Measurements from ENCODE around the gene METTL9.
A peak's percentile ranks its signal among the peaks of the same experiment; 100 is the strongest.
"Not testable (repeated sequence)": the region's sequence is repeated elsewhere in the genome, so short reads cannot be mapped to it uniquely, and the experiment has no call there.

Gene METTL9

GRCh38 chr16:21599122-21600030 is at the start of gene METTL9:
Gene METTL9, plus strand, starts transcription at chr16:21599577. Its CDS starts 157 bp downstream, at chr16:21599734.
- peak; percentile 92 for DNase-seq

GRCh38 chr16:21549975-21550374 is 49.4 kb upstream of the METTL9 start:
- DNase-seq = not testable (repeated sequence)

GRCh38 chr16:21550435-21550834 is 48.9 kb upstream of the METTL9 start:
- not testable (repeated sequence) for DNase-seq

- DNase-seq = not testable (repeated sequence)
These were observed 48.3 kb upstream of the METTL9 start for GRCh38 chr16:21551076-21551475.

DNA sequence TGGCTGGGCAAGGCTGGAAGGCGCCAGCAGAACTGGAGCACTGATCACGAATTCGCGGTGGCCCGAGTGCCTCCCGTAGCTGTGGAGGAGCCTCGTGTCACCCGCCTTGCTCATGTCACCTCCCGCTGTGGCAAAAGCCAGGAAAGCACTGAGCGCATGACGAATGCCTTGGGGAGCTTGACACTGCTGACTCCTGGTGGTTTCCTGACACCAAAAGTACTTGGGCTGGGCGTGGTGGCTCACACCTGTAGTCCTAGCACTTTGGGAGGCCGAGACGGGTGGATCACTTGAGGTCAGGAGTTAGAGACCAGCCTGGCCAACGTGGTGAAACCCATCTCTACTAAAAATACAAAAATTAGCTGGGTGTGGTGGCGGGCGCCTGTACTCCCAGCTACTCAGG is 47.8 kb upstream of the METTL9 start:
- DNase-seq = not testable (repeated sequence)

DNA sequence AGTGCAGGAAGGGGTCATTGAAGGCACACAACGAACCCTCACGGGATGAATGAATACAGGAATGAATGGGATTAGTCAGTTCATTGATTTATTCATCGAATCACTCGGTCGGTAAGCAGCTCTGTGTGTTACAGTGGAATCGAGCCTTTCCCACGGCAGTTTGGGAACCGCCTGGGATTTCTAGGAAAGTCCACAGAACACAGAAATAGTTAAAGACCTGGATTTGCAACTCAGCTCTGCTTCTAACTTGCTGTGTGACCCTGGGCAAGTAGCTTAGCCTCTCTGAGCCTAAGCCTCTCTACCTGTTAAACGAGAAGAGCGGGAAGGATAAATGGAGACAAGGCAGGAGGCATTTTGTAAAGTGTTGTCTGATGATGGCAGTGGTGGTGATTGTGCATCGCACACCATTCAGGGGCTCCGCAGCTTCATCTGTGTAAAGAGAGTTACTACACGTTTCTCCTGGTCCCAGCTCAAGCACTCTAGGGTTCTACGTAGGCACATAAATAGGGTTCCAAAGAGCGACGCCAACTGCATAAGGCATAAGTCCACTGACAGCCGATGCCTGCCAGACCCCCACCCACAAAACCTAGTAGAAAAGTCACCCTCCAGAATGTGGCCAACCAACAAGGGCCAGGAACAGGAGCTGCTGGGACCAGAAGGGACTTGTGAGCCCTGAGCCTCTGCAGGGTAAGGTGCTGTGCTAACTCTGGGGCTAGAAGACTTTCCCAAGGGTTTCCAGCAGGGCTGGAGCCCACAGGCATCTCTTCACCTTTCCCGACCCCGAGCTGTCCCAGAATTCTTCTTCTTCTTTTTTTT is 45.7 kb upstream of the METTL9 start:
- DNase-seq = not testable (repeated sequence)

DNA sequence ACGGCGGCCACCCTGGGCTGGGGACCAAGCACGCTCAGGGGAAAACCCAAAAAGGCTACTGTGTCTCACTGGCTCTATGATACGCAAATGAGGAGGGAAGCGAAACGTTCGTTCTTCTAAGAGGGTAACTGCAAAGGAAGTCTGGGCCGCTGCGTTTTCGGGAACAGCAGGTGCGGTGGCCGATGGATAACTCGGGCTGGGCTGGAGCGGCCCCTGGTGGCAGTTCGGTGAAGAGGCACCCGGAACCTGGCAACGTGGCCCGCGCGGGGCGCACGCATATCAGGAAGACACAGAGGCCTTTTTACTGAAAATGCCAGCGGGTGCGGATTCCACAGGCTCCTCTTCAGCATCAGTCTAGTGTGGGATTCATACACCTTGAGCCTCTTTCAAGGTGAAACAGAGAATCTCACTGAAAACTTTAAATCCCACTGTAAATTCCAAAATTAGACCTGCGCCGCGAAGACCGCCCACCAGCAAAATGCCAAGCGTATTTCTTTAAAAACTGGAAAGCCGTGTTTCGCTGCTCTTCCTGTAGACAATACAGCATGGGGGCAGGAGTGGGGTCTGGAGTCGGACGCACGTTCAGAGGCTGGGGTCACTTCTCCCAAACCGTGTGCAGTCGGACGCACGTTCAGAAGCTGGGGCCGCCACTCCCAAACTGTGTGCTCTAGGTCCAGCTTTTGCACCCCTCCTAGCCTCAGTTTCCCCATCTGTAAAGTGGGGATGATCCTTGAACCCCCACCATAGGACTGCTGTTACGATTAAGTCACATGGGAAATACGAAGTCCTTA is 44.4 kb upstream of the METTL9 start:
- DNase-seq = peak; percentile 71

GRCh38 chr16:21555621-21556020 is 43.8 kb upstream of the METTL9 start:
- not testable (repeated sequence) for DNase-seq

GRCh38 chr16:21556026-21556595 is 43.3 kb upstream of the METTL9 start:
- not testable (repeated sequence) for DNase-seq

DNA sequence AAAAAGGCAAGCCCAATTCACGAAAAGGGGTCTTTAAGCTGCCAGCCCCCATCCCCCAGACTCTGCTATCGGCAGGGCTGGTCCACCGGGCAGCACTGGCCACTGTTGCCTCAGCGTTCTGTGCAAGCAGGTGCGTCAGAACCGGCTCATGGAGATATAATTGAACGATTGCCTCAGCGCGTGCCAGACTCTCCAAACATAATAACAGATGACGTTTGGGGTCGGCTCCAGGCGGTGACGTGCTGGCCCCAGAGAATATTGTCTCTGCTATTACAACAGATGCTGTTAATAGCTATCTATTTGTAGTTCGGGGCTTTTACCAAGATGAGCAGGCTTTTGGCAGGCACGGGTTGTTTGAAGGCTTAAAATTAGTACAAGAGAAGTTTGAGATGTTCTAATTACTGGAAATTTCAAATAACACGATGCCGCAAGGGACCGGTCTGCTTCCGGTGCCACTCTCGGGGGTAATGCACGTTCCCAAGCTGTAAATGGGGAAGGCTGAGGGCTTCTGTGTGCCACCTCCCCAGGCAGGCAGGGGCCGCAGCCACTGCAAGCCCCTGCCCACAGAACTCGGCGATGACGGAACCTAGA is 42.6 kb upstream of the METTL9 start:
- DNase-seq = peak; percentile 88

GRCh38 chr16:21560462-21560861 is 38.9 kb upstream of the METTL9 start:
- no peak for DNase-seq

GRCh38 chr16:21563676-21564075 is 35.7 kb upstream of the METTL9 start:
- DNase-seq = no peak

GRCh38 chr16:21564367-21564766 is 35.0 kb upstream of the METTL9 start:
- not testable (repeated sequence) for DNase-seq

GRCh38 chr16:21565507-21565860 is 33.9 kb upstream of the METTL9 start:
- no peak for DNase-seq

DNA sequence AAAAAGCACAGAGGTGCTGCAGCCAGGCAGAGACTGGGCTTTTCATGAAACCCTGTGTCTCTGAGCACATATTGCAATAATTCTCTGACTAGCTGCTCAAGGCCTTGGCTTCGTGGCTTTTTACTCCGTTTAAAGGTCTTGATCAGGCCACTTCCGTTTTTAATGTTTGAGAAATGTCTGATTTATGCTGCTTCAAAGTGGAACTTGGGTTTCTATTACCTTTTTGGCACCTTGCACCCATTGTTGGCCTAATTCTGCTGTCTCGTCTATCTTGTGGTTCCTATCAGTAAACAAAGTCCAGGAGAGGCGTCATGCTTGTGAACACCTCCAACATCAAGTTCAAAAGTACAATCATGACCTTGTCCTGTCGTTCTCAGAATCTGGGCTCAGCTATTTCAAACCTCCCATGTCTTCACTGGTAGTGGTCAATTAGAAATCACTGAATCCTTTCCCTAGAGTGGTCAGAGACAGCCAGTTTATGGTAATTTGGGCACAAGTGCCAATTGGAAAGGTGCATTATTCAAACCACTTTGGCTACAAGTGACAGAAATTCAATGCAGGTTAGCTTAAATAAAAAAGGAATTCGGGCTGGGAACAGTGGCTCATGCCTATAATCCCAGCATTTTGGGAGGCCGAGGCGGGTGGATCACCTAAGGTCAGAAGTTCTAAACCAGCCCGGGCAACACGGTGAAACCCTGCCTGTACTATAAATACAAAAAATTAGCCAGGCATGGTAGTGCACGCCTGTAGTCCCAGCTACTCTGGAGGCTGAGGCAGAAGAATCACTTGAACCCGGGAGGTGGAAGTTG is 33.3 kb upstream of the METTL9 start:
- DNase-seq = no peak

GRCh38 chr16:21566891-21567414 is 32.4 kb upstream of the METTL9 start:
- no peak for DNase-seq

DNA sequence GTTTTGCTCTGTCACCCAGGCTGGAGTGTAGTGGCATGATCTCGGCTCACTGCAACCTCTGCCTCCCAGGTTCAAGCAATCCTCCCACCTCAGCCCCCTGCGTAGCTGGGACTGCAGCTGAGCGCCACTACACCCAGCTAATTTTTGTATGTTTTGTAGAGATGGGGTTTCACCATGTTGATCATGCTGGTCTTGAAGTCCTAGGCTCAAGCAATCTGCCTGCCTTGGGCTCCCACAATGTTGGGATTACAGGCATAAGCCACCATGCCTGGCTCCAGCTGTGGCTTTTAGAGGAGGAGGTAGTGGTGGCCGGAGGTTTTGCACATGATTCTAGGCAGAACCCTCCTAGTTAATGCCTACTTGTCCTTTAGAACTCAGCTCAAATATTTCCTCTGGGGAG is 31.9 kb upstream of the METTL9 start:
- DNase-seq = not testable (repeated sequence)

DNA sequence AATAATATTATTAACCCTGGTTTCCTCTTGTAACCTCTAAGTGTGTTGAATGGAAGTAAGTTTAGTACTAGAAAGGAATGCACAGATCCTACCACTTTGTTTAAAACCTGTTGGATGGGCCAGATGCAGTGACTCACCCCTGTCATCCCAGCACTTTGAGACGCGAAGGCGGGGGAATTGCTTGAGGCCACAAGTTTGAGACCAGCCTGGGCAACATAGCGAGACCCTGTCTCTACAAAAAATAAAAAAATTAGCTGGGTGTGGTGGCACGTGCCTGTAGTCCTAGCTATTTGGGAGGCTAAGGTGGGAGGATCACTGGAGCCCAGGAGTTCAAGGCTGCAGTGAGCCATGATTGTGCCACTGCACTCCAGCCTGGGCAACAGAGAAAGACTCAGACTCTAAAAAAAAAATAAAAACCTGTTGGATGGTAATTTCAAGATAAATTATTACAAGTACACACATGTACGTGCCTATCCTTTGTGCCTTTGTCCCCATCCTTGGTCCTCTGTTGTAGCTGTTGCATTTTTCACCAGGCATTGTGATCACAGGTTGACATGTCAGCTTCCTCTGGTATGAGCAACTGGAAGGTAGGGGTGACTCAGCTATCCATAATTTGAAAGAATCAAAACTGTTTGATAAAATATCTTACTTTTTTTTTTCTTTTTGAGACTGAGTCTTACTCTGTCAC is 30.7 kb upstream of the METTL9 start:
- DNase-seq = no peak

- DNase-seq = no peak
These were observed 28.7 kb upstream of the METTL9 start for GRCh38 chr16:21570676-21571017.

- not testable (repeated sequence) for DNase-seq
These were observed 25.9 kb upstream of the METTL9 start for GRCh38 chr16:21573506-21573905.

GRCh38 chr16:21574372-21574771 is 25.0 kb upstream of the METTL9 start:
- DNase-seq = no peak
